NCI-H446 (cell line): Measurements from ENCODE around the gene KIF13A.

Experiments used
- DNase-seq, 2 experiments: peaks; one replicate each; lab custom pipeline; 2025; lab: John Stamatoyannopoulos, UW

The KIF13A gene

DNA sequence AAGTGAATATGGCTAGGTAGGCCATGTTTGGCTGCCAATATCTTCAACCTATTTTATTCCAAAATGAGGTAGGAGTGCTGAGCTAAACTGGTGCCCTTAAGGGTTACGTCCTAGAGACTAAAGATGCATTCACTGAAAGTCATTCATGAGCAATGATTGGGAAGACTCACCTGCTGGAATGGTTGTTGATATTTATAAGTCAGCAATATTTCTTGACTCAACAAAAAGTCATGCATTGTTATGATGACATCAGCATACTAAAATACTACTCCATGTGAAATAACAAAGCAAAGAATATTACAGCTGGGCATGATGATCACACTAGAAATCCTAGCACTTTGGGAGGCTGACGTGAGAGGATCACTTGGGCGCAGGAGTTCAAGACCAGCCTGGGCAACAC is 263.1 kb downstream of the KIF13A start:
- no peak for DNase-seq

DNA sequence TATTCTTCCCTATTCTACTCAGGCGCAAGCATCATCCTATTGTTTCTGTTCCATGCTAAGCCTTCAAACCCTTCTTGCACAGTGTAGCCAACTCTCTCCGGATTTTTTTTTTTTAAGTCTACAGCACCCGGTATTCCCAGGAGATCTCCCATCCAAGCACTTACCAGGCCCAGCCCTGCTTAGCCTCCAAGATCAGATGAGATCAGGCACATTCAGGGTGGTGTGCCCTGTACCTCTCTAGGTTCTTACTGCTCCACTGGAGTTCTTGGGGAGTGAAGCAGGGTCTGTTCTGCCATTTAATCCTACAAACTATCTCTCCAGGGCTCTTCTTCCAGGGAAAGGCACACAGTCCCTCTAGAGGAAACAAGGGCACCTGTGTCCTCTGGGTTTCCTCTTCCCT is 265.8 kb downstream of the KIF13A start:
- no peak for DNase-seq

DNA sequence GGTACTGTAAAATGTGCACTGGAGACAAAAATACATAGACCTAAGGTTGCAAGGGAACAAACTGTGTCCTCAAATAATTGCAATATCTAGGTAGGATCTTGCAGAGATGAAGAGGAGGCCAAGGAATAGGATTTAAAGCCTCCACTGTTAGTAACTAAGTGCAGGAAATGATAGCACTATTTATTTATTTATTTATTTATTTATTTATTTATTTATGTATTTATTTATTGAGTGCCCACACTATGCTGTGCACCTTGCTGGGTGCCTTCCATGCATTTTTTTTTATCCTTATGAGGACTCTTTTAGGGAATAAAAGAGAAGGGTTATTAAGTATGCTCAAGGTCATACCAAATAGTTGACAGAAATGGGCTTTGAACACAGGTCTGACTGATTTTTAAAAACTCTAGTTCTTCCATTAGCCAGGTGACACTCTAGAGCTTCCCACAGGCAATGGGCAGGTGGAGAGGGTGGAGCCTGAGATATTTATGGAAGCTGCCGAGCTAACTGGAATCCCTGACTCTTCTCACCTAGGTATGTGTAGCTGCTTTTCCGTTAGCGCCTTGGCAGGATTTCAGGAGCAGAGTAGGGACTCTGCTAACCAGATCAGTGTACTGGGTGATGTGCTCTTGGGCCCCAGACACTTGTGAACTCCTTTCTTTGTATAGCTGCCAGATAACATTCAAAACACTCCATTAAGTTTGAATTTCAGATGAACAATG is 268.0 kb downstream of the KIF13A start:
- DNase-seq, result no peak

DNA sequence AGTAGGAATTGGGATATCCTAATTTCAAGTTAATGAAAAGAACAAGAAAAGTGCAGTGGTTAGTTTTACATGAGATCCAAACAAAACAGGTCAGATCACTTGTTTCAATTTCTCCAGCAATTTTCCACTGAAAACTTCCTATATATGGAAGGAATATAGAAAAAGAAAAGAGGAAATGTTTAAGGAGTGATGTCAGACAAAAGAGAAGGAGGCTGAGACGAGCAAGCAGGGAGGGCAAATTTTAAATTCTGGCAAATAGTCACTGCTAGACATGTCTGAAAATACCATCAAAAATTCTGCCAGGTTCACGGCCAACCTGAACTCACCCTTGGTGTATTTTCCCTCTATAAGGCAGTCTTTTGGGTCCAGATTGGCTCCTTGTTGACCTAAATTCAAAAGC is 271.2 kb downstream of the KIF13A start:
- DNase-seq, result no peak

DNA sequence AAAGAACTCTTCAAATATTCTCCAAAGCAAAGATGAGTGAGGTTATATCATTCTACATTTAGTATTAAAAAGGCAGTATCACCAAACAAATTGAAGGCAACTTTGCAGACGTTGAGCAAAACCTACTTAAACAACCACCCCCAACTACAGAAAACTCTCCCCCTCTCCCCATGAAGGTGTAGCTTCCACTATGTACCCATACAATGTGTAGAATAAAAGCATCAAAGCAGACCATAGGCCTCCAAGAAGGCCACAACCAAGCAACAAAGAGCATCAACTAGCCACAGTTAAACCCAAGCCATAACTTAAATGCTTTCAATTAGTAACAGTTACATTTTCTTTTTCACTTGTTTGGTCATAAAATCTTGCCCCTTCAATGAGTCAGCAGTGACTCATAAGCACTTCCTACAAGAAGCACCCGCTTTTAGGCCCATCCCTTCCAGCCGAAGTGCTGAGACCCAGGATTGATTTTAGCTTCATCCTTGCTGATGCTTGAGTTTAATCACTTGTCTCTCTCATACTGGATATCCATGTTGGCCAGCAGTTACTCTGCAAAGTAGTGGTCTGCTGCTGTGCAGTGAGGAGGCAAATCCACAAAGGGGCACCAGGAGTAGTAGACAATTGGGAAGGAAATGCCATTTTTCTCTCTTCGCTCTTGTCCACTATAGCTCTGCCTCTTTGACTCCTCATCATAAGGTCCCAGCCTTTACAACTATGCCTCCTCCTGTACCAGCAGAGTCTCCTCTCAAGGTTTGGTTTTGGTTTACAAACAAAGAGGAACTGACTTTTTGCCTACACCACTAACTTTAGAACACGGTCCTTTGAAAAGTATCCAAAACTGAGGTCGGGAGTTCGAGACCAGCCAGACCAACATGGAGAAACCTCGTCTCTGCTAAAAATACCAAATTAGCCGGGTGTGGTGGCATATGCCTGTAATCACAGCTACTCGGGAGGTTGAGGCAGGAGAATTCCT is 272.3 kb downstream of the KIF13A start:
- no peak for DNase-seq

DNA sequence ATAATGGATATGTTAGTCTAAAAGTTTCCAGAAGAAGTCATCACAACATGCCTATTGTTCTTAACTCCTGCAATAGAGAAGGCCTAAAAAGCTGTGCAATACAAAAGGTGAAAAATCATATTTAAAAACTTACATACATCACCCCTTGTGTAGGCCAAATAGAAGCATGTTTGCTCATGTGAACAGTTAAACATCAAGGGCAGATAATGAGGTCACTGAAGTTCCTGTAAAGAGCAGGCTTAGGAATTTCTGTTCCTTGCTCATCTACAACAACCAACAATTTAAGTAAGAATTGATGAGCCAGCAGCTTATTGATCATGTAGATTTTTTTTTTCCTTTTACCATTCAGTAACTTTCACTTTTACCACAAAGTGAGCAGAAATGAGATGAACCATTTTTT is 273.3 kb downstream of the KIF13A start:
- DNase-seq, result no peak

DNA sequence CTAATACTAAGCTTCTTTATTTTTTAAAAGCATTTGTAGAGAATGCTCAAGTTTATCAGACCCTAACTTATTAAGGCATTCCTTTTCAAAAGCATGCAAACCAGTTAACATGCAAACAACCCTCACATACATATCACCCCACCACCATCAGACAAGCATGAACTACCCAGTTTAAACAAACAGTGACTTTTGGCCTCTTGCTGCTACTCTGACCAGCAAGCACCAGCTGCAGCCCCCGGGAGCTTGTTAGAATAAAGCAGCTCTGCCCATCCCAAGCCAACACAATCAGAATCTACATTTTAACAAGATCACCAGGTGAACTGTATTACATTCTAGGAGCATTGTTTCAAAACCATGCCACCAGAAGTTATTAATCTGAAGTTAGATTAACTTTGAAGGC is 274.9 kb downstream of the KIF13A start:
- DNase-seq, result no peak

DNA sequence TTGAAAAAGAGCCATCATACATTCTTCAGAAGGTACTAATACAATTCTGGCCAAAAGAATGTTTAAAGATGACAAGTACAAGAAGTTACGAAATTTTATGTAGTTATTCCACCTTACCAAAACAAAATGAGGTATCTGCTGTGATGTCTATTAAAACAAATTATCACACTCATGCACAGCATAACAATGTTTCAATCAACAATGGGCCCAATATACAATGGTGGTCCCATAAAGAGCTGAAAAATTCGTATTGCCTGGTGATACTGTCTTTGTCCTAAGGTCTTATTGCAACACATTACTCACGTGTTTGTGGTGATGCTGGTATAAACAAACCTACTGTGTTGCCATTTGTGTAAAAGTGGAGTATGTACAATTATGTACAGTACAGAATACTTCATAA is 277.1 kb downstream of the KIF13A start:
- DNase-seq, result no peak

DNA sequence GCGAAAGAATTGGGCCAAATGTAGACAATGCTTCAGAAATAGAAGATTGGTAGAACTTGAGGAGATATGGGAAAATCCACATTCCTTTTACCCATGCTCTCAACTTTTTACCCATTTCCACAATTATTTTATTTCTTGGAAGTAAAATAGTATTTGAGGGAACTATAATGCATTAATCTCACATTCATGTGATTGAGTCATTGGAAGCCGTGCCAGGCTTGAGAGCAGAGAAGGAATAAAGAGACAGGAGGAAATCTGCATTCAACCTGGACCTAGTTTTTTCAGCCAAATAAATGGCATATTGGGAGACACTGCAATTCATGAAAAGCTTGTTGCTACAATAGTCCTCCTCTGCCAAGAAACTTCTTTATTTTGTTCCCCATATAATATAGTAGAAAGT is 278.0 kb downstream of the KIF13A start:
- no peak for DNase-seq
